Liver (tissue), 9 donors: Measurements from ENCODE around the gene HAND2. TPM values are rescaled to one million over a fixed set of nuclear protein-coding genes. Genes with fewer than 3 reads are reported as not detected.
A peak's percentile ranks its signal among the peaks of the same experiment; 100 is the strongest.

Source experiments
- DNase-seq: peaks from one replicate; pipeline ENCODE4 v3.0.0-alpha.2; 2017; ENCODE audit warnings: low spot score
- H3K27ac ChIP-seq, 2 donors: one replicate each; pipeline ENCODE4 v1.7.0; 2013; ENCODE audit warnings: inconsistent platforms in 2 of 2, low read length in 2 of 2, control low read depth in 1 of 2, low read depth in 1 of 2, mild to moderate bottlenecking in 1 of 2
- H3K27me3 ChIP-seq, 4 donors: one replicate each; pipeline versions ENCODE4 v1.6.1 to v1.7.0; 2013; ENCODE audit warnings: low read length in 3 of 4, inconsistent platforms in 1 of 4, mild to moderate bottlenecking in 1 of 4, moderate library complexity in 1 of 4; ENCODE audit not compliant: control insufficient read depth in 4 of 4, insufficient read depth in 4 of 4
- H3K36me3 ChIP-seq, 4 donors: one replicate each; pipeline versions ENCODE4 v1.6.1 to v1.7.0; 2013; ENCODE audit warnings: low read length in 3 of 4, mild to moderate bottlenecking in 3 of 4, low read depth in 1 of 4, moderate library complexity in 1 of 4; ENCODE audit not compliant: control insufficient read depth in 4 of 4, insufficient read depth in 3 of 4
- H3K4me1 ChIP-seq, 4 donors: one replicate each; pipeline versions ENCODE4 v1.6.1 to v1.7.0; 2013; ENCODE audit warnings: low read length in 3 of 4, mild to moderate bottlenecking in 3 of 4, moderate library complexity in 1 of 4; ENCODE audit not compliant: control insufficient read depth in 4 of 4, insufficient read depth in 4 of 4
- H3K4me3 ChIP-seq, 3 donors: one replicate each; pipeline versions ENCODE4 v1.6.1 to v1.7.0; 2013; ENCODE audit warnings: low read length in 3 of 3, control low read depth in 1 of 3, low read depth in 1 of 3, mild to moderate bottlenecking in 1 of 3
- H3K9ac ChIP-seq, 2 donors: one replicate each; pipeline ENCODE4 v1.7.0; 2013; ENCODE audit warnings: low read length in 2 of 2, mild to moderate bottlenecking in 2 of 2, moderate library complexity in 2 of 2, control low read depth in 1 of 2, low read depth in 1 of 2
- H3K9me3 ChIP-seq, 4 donors: one replicate each; pipeline versions ENCODE4 v1.6.1 to v1.7.0; 2013; ENCODE audit warnings: low read length in 3 of 4; ENCODE audit not compliant: control insufficient read depth in 4 of 4
- ATF3 ChIP-seq: IDR thresholded peaks from 2 replicates; pipeline ENCODE4 v1.6.1; 2016; ENCODE audit warnings: antibody characterized with exemption
- CTCF ChIP-seq: fragments of 150-350 bp; IDR thresholded peaks from 2 replicates; pipeline ENCODE4 v1.5.1; 2017; ENCODE audit warnings: improper control_type of control experiment, low read depth, low read length; ENCODE audit not compliant: missing input control
- EGR1 ChIP-seq, 2 donors: IDR thresholded peaks; 2 replicates each; pipeline ENCODE4 v1.6.1; 2016 to 2018; ENCODE audit warnings: antibody characterized with exemption in 2 of 2, low read depth in 2 of 2
- FOXA1 ChIP-seq: IDR thresholded peaks from 2 replicates; pipeline ENCODE4 v1.6.1; 2016; ENCODE audit warnings: antibody characterized with exemption
- FOXA2 ChIP-seq: IDR thresholded peaks from 2 replicates; pipeline ENCODE4 v1.6.1; 2016; ENCODE audit warnings: antibody characterized with exemption
- GABPA ChIP-seq, 2 donors: IDR thresholded peaks in 1 of 2; conservative IDR thresholded peaks in 1 of 2; 2 replicates each; pipeline ENCODE4 v1.6.1; 2016; ENCODE audit warnings: antibody characterized with exemption in 2 of 2, mild to moderate bottlenecking in 1 of 2, moderate library complexity in 1 of 2
- HNF4A ChIP-seq, 2 donors: conservative IDR thresholded peaks; 2 replicates each; pipeline ENCODE4 v1.6.1; 2016; ENCODE audit warnings: antibody characterized with exemption in 2 of 2, mild to moderate bottlenecking in 2 of 2
- HNF4G ChIP-seq: IDR thresholded peaks from 2 replicates; pipeline ENCODE4 v1.6.1; 2016; ENCODE audit warnings: antibody characterized with exemption
- JUND ChIP-seq, 2 donors: IDR thresholded peaks; 2 replicates each; pipeline ENCODE4 v1.6.1; 2016; ENCODE audit warnings: antibody characterized with exemption in 2 of 2
- MAX ChIP-seq: IDR thresholded peaks from 2 replicates; pipeline ENCODE4 v1.6.1; 2016; ENCODE audit warnings: antibody characterized with exemption
- RAD21 ChIP-seq, 2 donors: IDR thresholded peaks; 2 replicates each; pipeline ENCODE4 v1.6.1; 2016; ENCODE audit warnings: antibody characterized with exemption in 2 of 2, mild to moderate bottlenecking in 2 of 2
- REST ChIP-seq: IDR thresholded peaks from 2 replicates; pipeline ENCODE4 v1.6.1; 2016; ENCODE audit warnings: antibody characterized with exemption, mild to moderate bottlenecking
- RXRA ChIP-seq, 2 donors: IDR thresholded peaks; 2 replicates each; pipeline ENCODE4 v1.6.1; 2017 to 2018; ENCODE audit warnings: antibody characterized with exemption in 2 of 2, mild to moderate bottlenecking in 1 of 2
- SP1 ChIP-seq: IDR thresholded peaks from 2 replicates; pipeline ENCODE4 v1.6.1; 2018; ENCODE audit warnings: antibody characterized with exemption, mild to moderate bottlenecking
- TAF1 ChIP-seq: conservative IDR thresholded peaks from 2 replicates; pipeline ENCODE4 v1.6.1; 2016; ENCODE audit warnings: antibody characterized with exemption, mild to moderate bottlenecking
- YY1 ChIP-seq: IDR thresholded peaks from 2 replicates; pipeline ENCODE4 v1.6.1; 2016; ENCODE audit warnings: antibody characterized with exemption, mild to moderate bottlenecking
- ZBTB33 ChIP-seq: IDR thresholded peaks from 2 replicates; pipeline ENCODE4 v1.6.1; 2016; ENCODE audit warnings: antibody characterized with exemption
- WGBS: extraction: QIAGEN DNeasy Blood & Tissue Kit; methylation state at CpG from one replicate; pipeline ENCODE4 v1.1.7; 2013; 5-methylcytosine and 5-hydroxymethylcytosine counted together
- polyA plus RNA-seq, 2 donors: library from polyadenylated mRNA; stranded (reverse) in 1 of 2; unstranded in 1 of 2; fragments of 200-250 nt in 1 of 2; fragments of >200 nt in 1 of 2; fragmentation: Nextera tagmentation in 1 of 2; extraction: Ambion mirVana in 1 of 2; gene quantifications; one replicate each; pipeline versions ENCODE4 v1.2.1 to v1.2.3, GENCODE V29; 2013 to 2015
- total RNA-seq, 2 donors: library from RNA; depleted of rRNA; stranded (reverse); fragments of >200 nt; gene quantifications; one replicate each; pipeline ENCODE4 v1.2.3, GENCODE V29; 2014
- donor health status: healthy.
- donor health status: healthy.
- donor health status: healthy.
- donor health status: healthy.
- donor health status: healthy.

Gene HAND2
- total and polyA plus RNA-seq, 4 donors = 2.1 to 4.7 (median 3.7) TPM

GRCh38 chr4:173535165-173535902 is 5.3 kb upstream of the HAND2 start:
- 11% methylated on average over 9 of the region's 9 CpGs for WGBS
- TF ChIP-seq YY1 (no peak), JUND (IDR thresholded peaks at IDR 0.05) (no peak), ZBTB33 (no peak), REST (no peak), HNF4G (no peak), ATF3 (no peak), EGR1 (IDR thresholded peaks at IDR 0.05; ENCODE audit: low read depth in 2 of 2) (no peak), RAD21 (IDR thresholded peaks at IDR 0.05) (no peak), SP1 (no peak), TAF1 (no peak), MAX (no peak), CTCF (no peak), RXRA (IDR thresholded peaks at IDR 0.05) (no peak), HNF4A (conservative IDR thresholded peaks at IDR 0.05) (no peak), GABPA (IDR thresholded peaks at IDR 0.05 in 1 of 2, conservative IDR thresholded peaks at IDR 0.05 in 1 of 2) (no peak), FOXA1 (no peak), FOXA2 (no peak)
- H3K9ac ChIP-seq = no peak overlapping the region
- H3K27me3 ChIP-seq = peaks cover 4 to 50% (median 22%) of the 10 kb centered on the region in 4 donors
- no peak for DNase-seq
- H3K4me1 ChIP-seq = peaks cover 4 to 16% (median 11%) of the 10 kb centered on the region in 4 donors
- no peak overlapping the region for H3K4me3 ChIP-seq
- peak overlapping the region in 1 of 2 donors; percentile 32 for H3K27ac ChIP-seq
- H3K9me3 ChIP-seq = no peaks in the 10 kb centered on the region
- H3K36me3 ChIP-seq = no peaks in the 10 kb centered on the region
